ENCODE results near the gene COL9A2. TPM values are rescaled to one million over a fixed set of nuclear protein-coding genes. Genes with fewer than 3 reads are reported as not detected.

COL9A2 gene
- total and polyA plus RNA-seq, 12 donors = 0.20 to 1.8 (median 0.37) TPM

- intact Hi-C loops (cut with DNase I) = loop anchor here in 1 of 10 donors (5.0 kb wide), 1 partner anchor 150 kb away; the partner anchor contains the start of gene RLF
- no peaks in the 10 kb centered on the region for H3K36me3 ChIP-seq
- H3K4me3 ChIP-seq = no peak overlapping the region
- H3K27ac ChIP-seq = peak overlapping the region in 1 of 10 donors; percentile 20
- TF ChIP-seq CTCF (IDR thresholded peaks at IDR 0.05) = no peak
- H3K4me1 ChIP-seq = peaks cover 8 to 39% (median 28%) of the 10 kb centered on the region in 9 donors
- H3K27me3 ChIP-seq = peaks cover 7 to 34% (median 21%) of the 10 kb centered on the region in 7 donors
- no peak for ATAC-seq
- no peak for DNase-seq
- H3K9me3 ChIP-seq = no peaks in the 10 kb centered on the region
- WGBS, 2 donors = 65 to 74% methylated on average over 10 of the region's 10 CpGs
Measured at GRCh38 chr1:40312238-40313205, 4.6 kb downstream of the COL9A2 start.

- WGBS, 2 donors = 92 to 93% methylated on average over 5 of the region's 5 CpGs
- H3K4me3 ChIP-seq = no peak overlapping the region
- H3K9me3 ChIP-seq = no peaks in the 10 kb centered on the region
- ATAC-seq = no peak
- DNase-seq = no peak
- peaks cover 4 to 25% (median 13%) of the 10 kb centered on the region in 7 donors for H3K27me3 ChIP-seq
- peaks cover 8 to 32% (median 20%) of the 10 kb centered on the region in 9 donors for H3K4me1 ChIP-seq
- H3K36me3 ChIP-seq = no peaks in the 10 kb centered on the region
- TF ChIP-seq CTCF (IDR thresholded peaks at IDR 0.05) = no peak
- H3K27ac ChIP-seq = no peak overlapping the region
- intact Hi-C loops (cut with DNase I) = loop anchor here in 1 of 10 donors (5.0 kb wide), 1 partner anchor 149 kb away; the partner anchor contains the start of gene RLF
Measured at GRCh38 chr1:40311692-40312091, 5.4 kb downstream of the COL9A2 start.

- ATAC-seq = no peak
- WGBS, 2 donors = 75 to 76% methylated on average over 22 of the region's 22 CpGs
- intact Hi-C loops (cut with DNase I) = loop anchor here in 1 of 10 donors (5.0 kb wide), 1 partner anchor 149 kb away; the partner anchor contains the start of gene RLF
Measured at GRCh38 chr1:40310983-40311642, 6.0 kb downstream of the COL9A2 start.

More at GRCh38 chr1:40310983-40311642, 6.0 kb downstream of the COL9A2 start:
- Histone ChIP-seq H3K27ac (no peak overlapping the region), H3K4me1 (peaks cover 3 to 26% (median 15%) of the 10 kb centered on the region in 9 donors), H3K27me3 (peaks cover 0 to 20% (median 7%) of the 10 kb centered on the region in 7 donors), H3K36me3 (no peaks in the 10 kb centered on the region), H3K9me3 (no peaks in the 10 kb centered on the region), H3K4me3 (no peak overlapping the region)
- TF ChIP-seq CTCF (IDR thresholded peaks at IDR 0.05) = no peak
- no peak for DNase-seq

Measured in heart right ventricle (tissue), 16 donors.